ENCODE results near the gene SLC4A7. TPM values are rescaled to one million over a fixed set of nuclear protein-coding genes. Genes with fewer than 3 reads are reported as not detected.

Gene SLC4A7
- total RNA-seq, 4 donors from 2014 or later: 20.3 to 44.0 (median 31.7) TPM

- intact Hi-C loops (cut with DNase I): no loop called here
- 57% methylated on average over 8 of the region's 8 CpGs for WGBS
- Histone ChIP-seq H3K4me3 (no peak overlapping the region), H3K27ac (replicated peaks in 1 of 4) (peak overlapping the region; percentile 64 to 76 (median 76)), H3K4me1 (peaks cover 17 to 32% (median 26%) of the 10 kb centered on the region in 4 donors), H3K27me3 (no peaks in the 10 kb centered on the region), H3K9me3 (no peaks in the 10 kb centered on the region), H3K36me3 (no peaks in the 10 kb centered on the region)
- TF ChIP-seq, protein P1, sequence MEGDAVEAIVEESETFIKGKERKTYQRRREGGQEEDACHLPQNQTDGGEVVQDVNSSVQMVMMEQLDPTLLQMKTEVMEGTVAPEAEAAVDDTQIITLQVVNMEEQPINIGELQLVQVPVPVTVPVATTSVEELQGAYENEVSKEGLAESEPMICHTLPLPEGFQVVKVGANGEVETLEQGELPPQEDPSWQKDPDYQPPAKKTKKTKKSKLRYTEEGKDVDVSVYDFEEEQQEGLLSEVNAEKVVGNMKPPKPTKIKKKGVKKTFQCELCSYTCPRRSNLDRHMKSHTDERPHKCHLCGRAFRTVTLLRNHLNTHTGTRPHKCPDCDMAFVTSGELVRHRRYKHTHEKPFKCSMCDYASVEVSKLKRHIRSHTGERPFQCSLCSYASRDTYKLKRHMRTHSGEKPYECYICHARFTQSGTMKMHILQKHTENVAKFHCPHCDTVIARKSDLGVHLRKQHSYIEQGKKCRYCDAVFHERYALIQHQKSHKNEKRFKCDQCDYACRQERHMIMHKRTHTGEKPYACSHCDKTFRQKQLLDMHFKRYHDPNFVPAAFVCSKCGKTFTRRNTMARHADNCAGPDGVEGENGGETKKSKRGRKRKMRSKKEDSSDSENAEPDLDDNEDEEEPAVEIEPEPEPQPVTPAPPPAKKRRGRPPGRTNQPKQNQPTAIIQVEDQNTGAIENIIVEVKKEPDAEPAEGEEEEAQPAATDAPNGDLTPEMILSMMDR (IDR thresholded peaks at IDR 0.05): no peak
- peak; percentile 54 to 63 for TF ChIP-seq POLR2AphosphoS5 (IDR thresholded peaks at IDR 0.05)
- no peak for DNase-seq (ENCODE audit: extremely low spot score)
Observed at GRCh38 chr3:27326629-27327545, 157.3 kb downstream of the SLC4A7 start.

DNA sequence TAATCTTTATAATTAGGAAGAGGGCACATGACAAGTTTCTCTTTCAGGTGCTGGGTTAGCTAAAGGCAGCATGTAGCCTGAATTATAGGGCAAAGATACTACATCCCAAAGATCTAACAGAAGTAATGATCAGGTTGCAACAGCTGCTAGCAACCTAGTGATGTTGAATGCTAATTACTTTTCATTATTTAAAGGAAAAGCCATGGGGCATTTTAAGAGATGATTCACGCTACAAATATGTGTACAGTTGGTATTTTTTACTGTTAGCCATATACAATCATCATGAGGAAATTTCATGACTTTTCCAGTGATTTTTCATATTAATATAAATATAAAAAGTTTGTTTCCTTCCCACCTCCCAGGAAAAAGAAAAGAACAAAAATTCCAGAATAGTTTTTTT, 158.0 kb downstream of the SLC4A7 start:
- TF ChIP-seq, protein P1 (IDR thresholded peaks at IDR 0.05): no peak
- TF ChIP-seq POLR2A (IDR thresholded peaks at IDR 0.05; ENCODE audit: low read depth) (no peak), POLR2AphosphoS5 (IDR thresholded peaks at IDR 0.05) (no peak), EP300 (IDR thresholded peaks at IDR 0.05) (no peak)
- Histone ChIP-seq H3K36me3 (no peaks in the 10 kb centered on the region), H3K9me3 (no peaks in the 10 kb centered on the region), H3K27ac (replicated peaks in 1 of 4) (peak overlapping the region; percentile 64 to 76 (median 76)), H3K27me3 (no peaks in the 10 kb centered on the region), H3K4me3 (no peak overlapping the region), H3K4me1 (peaks cover 17 to 35% (median 29%) of the 10 kb centered on the region in 4 donors)
- intact Hi-C loops (cut with DNase I): no loop called here
- no peak for DNase-seq (ENCODE audit: extremely low spot score)
- 73% methylated on average over 1 of the region's 1 CpG for WGBS

GRCh38 chr3:27325419-27325818, 158.8 kb downstream of the SLC4A7 start:
- Histone ChIP-seq H3K36me3 (no peaks in the 10 kb centered on the region), H3K27me3 (no peaks in the 10 kb centered on the region), H3K4me1 (peaks cover 19 to 43% (median 36%) of the 10 kb centered on the region in 4 donors), H3K27ac (replicated peaks in 1 of 4) (peak overlapping the region; percentile 64 to 76 (median 76)), H3K9me3 (no peaks in the 10 kb centered on the region), H3K4me3 (no peak overlapping the region)
- DNase-seq (ENCODE audit: extremely low spot score): no peak
- TF ChIP-seq EP300 (IDR thresholded peaks at IDR 0.05) (no peak), POLR2AphosphoS5 (IDR thresholded peaks at IDR 0.05) (no peak), POLR2A (IDR thresholded peaks at IDR 0.05; ENCODE audit: low read depth) (no peak)
- TF ChIP-seq, protein P1 (IDR thresholded peaks at IDR 0.05): peak in 1 of 3 experiments; percentile 15
- intact Hi-C loops (cut with DNase I): no loop called here
- whole genome bisulfite sequencing: 92% methylated on average over 1 of the region's 1 CpG

DNA sequence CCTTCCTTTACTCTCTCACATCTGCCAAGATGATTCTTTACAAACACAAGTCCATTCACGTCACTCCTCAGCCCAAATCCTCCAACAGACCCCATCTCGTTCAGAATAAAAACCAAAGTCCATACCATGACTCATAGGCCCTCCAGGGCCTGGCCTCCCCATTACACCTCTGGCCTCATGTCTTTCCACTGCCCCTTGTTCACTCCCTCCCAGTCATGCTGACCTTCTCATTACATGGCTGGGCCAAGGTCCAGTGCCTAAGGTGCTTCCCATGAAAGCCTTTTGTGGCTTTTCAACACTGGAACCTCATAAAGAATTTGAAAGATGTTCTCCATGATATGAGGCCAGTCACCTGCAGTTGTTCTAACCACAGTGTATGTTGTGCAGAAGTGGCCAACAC, 159.5 kb downstream of the SLC4A7 start:
- 85% methylated on average over 2 of the region's 2 CpGs for WGBS
- no peaks in the 10 kb centered on the region for H3K36me3 ChIP-seq
- intact Hi-C loops (cut with DNase I): no loop called here
- no peak overlapping the region for H3K27ac ChIP-seq (replicated peaks in 1 of 4)
- no peak overlapping the region for H3K4me3 ChIP-seq
- H3K27me3 ChIP-seq: no peaks in the 10 kb centered on the region
- DNase-seq (ENCODE audit: extremely low spot score): no peak
- H3K9me3 ChIP-seq: no peaks in the 10 kb centered on the region
- peaks cover 26 to 50% (median 43%) of the 10 kb centered on the region in 4 donors for H3K4me1 ChIP-seq
- TF ChIP-seq, protein P1 (IDR thresholded peaks at IDR 0.05): no peak
- TF ChIP-seq POLR2AphosphoS5 (IDR thresholded peaks at IDR 0.05) (no peak), EP300 (IDR thresholded peaks at IDR 0.05) (no peak), POLR2A (IDR thresholded peaks at IDR 0.05; ENCODE audit: low read depth) (no peak)
